ENCODE results near the gene MARCHF6. TPM values are rescaled to one million over a fixed set of nuclear protein-coding genes. Genes with fewer than 3 reads are reported as not detected.

Gene MARCHF6
- polyA plus RNA-seq, 3 donors, result 155 to 217 (median 204) TPM

- no peak for DNase-seq
Observed at GRCh38 chr5:10317825-10318682, 35.4 kb upstream of the MARCHF6 start.

GRCh38 chr5:10319202-10319851, 34.2 kb upstream of the MARCHF6 start:
- DNase-seq, result no peak

GRCh38 chr5:10320793-10321192, 32.7 kb upstream of the MARCHF6 start:
- DNase-seq, result no peak

- no peak for DNase-seq
Observed at GRCh38 chr5:10321882-10322281, 31.6 kb upstream of the MARCHF6 start.

GRCh38 chr5:10323588-10324488, 29.7 kb upstream of the MARCHF6 start:
- no peak for DNase-seq

GRCh38 chr5:10324518-10325370, 28.8 kb upstream of the MARCHF6 start:
- DNase-seq, result no peak

GRCh38 chr5:10328323-10328722, 25.2 kb upstream of the MARCHF6 start:
- DNase-seq, result no peak

GRCh38 chr5:10329446-10329819, 24.1 kb upstream of the MARCHF6 start:
- no peak for DNase-seq

GRCh38 chr5:10329820-10330481, 23.5 kb upstream of the MARCHF6 start:
- no peak for DNase-seq

- DNase-seq, result no peak
Observed at GRCh38 chr5:10330511-10331230, 22.8 kb upstream of the MARCHF6 start.

- DNase-seq, result peak; percentile 85
Observed at GRCh38 chr5:10331341-10331796, 22.1 kb upstream of the MARCHF6 start.

- DNase-seq, result no peak
Observed at GRCh38 chr5:10332301-10332700, 21.2 kb upstream of the MARCHF6 start.

- DNase-seq, result no peak
Observed at GRCh38 chr5:10333154-10334006, 20.1 kb upstream of the MARCHF6 start.

GRCh38 chr5:10334831-10335230, 18.7 kb upstream of the MARCHF6 start:
- no peak for DNase-seq

- no peak for DNase-seq
Observed at GRCh38 chr5:10335711-10336470, 17.6 kb upstream of the MARCHF6 start.

- no peak for DNase-seq
Observed at GRCh38 chr5:10337107-10337506, 16.4 kb upstream of the MARCHF6 start.

GRCh38 chr5:10337986-10338385, 15.5 kb upstream of the MARCHF6 start:
- no peak for DNase-seq

- DNase-seq, result no peak
Observed at GRCh38 chr5:10338686-10339057, 14.8 kb upstream of the MARCHF6 start.
